Measurements from ENCODE around the gene QDPR. TPM values are rescaled to one million over a fixed set of nuclear protein-coding genes. Genes with fewer than 3 reads are reported as not detected.

Gene QDPR
- polyA plus RNA-seq, 1 of the 3 experiments (the other 2 are of a cell fraction): 83.1 TPM

GRCh38 chr4:17493619-17494018 is 18.3 kb downstream of the QDPR start:
- H3K9me3 ChIP-seq: no peaks in the 10 kb centered on the region
- no peaks in the 10 kb centered on the region for H3K27me3 ChIP-seq (ENCODE audit: insufficient read depth)
- H3K79me2 ChIP-seq (ENCODE audit: insufficient read depth): no peaks in the 10 kb centered on the region; the same call in 1 of the 2 replicates
- no peaks in the 10 kb centered on the region for H3K9me2 ChIP-seq
- TF ChIP-seq RCOR1 (IDR thresholded peaks at IDR 0.05; ENCODE audit: low read length) (no peak), NFIC (IDR thresholded peaks at IDR 0.05; ENCODE audit: borderline replicate concordance) (no peak)
- H3K27ac ChIP-seq (ENCODE audit: low read depth in 2 of 2, low read length in 1 of 2): peak overlapping the region in 1 of 2 experiments; percentile 58; a peak in 1 of 4 replicates
- peak; percentile 22 for DNase-seq
- no peak overlapping the region for H3K4me2 ChIP-seq
- WGBS (ENCODE audit: low lambda C conversion rate): 66% methylated on average over 4 of the region's 4 CpGs
- H3K9ac ChIP-seq: no peak overlapping the region
- H2AFZ ChIP-seq (ENCODE audit: low read depth): no peak overlapping the region
- H3K4me1 ChIP-seq (ENCODE audit: control insufficient read depth in 1 of 2, insufficient read depth in 2 of 2, low read depth in 1 of 2, low read length in 1 of 2): peaks cover 5 to 66% of the 10 kb centered on the region in 2 experiments; a peak in 3 of 4 replicates
- H3K36me3 ChIP-seq (replicated peaks in 1 of 2; ENCODE audit: control insufficient read depth in 1 of 2, insufficient read depth in 2 of 2, low read length in 1 of 2): peaks cover 4 to 27% of the 10 kb centered on the region in 2 experiments
- H4K20me1 ChIP-seq (ENCODE audit: insufficient read depth): no peaks in the 10 kb centered on the region
- no peak overlapping the region for H3K4me3 ChIP-seq (ENCODE audit: low read depth in 2 of 2, low read length in 1 of 2)
- no peaks in the 10 kb centered on the region for H3F3A ChIP-seq (replicated peaks; ENCODE audit: insufficient read depth)
- CTCF ChIA-PET: interaction anchor here (1.2 to 9.8 kb wide), 3 partner anchors 14 to 55 kb away, joined by 3 to 62 read pairs (median 7); partner anchors contain the start of gene QDPR
- POLR2A ChIA-PET: interaction anchor here (1.8 to 5.0 kb wide), 2 partner anchors 9 to 17 kb away, joined by 9 to 67 read pairs; partner anchors contain the start of gene QDPR

DNA sequence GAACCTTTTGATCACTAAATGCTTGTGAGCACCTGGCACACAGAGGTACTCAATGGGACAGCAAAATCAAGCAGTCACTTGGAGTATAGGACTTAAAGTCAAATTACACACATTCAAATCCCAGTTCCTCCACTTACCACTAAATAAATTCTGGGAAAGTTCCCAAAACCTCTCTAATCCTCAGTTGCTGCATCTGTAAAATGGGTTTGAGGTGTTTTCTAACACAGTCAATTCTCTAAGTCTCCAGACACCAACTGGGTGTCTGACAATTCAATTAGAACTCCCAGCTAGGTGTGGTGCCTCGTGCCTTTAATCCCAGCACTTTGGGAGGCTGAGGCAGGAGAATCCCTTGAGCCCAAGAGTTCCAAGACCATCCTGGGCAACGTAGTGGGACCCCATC is 19.0 kb downstream of the QDPR start:
- ChIA-PET POLR2A (interaction anchor here (1.8 to 5.0 kb wide), 2 partner anchors 10 to 18 kb away, joined by 9 to 67 read pairs; partner anchors contain the start of gene QDPR), CTCF (interaction anchor here (1.2 to 9.8 kb wide), 5 partner anchors 15 to 145 kb away, joined by 3 to 62 read pairs (median 7); partner anchors contain the start of gene QDPR)
- Histone ChIP-seq H3K4me3 (ENCODE audit: low read depth in 2 of 2, low read length in 1 of 2) (no peak overlapping the region), H3K9me3 (no peaks in the 10 kb centered on the region), H3K9ac (no peak overlapping the region), H3K4me2 (no peak overlapping the region), H3K36me3 (replicated peaks in 1 of 2; ENCODE audit: control insufficient read depth in 1 of 2, insufficient read depth in 2 of 2, low read length in 1 of 2) (peaks cover 4 to 26% of the 10 kb centered on the region in 2 experiments), H2AFZ (ENCODE audit: low read depth) (no peak overlapping the region), H3F3A (replicated peaks; ENCODE audit: insufficient read depth) (no peaks in the 10 kb centered on the region), H3K79me2 (ENCODE audit: insufficient read depth) (no peaks in the 10 kb centered on the region; the same call in 1 of the 2 replicates), H3K9me2 (no peaks in the 10 kb centered on the region), H3K27me3 (ENCODE audit: insufficient read depth) (no peaks in the 10 kb centered on the region), H4K20me1 (ENCODE audit: insufficient read depth) (no peaks in the 10 kb centered on the region), H3K4me1 (ENCODE audit: control insufficient read depth in 1 of 2, insufficient read depth in 2 of 2, low read depth in 1 of 2, low read length in 1 of 2) (peaks cover 5 to 67% of the 10 kb centered on the region in 2 experiments; a peak in 3 of 4 replicates), H3K27ac (ENCODE audit: low read depth in 2 of 2, low read length in 1 of 2) (peak overlapping the region in 1 of 2 experiments; percentile 99; a peak in 2 of 4 replicates)
- 90% methylated on average over 2 of the region's 2 CpGs for WGBS (ENCODE audit: low lambda C conversion rate)
- TF ChIP-seq CHD2 (IDR thresholded peaks at IDR 0.05; ENCODE audit: low read length, partially characterized antibody) (peak; percentile 3), NFIC (IDR thresholded peaks at IDR 0.05; ENCODE audit: borderline replicate concordance) (no peak), TCF12 (IDR thresholded peaks at IDR 0.05) (no peak), PBX3 (IDR thresholded peaks at IDR 0.05) (no peak), POLR2AphosphoS5 (IDR thresholded peaks at IDR 0.05; ENCODE audit: low read depth, low read length) (no peak)
- DNase-seq: no peak

GRCh38 chr4:17492058-17492741 is 19.7 kb downstream of the QDPR start:
- H2AFZ ChIP-seq (ENCODE audit: low read depth): no peak overlapping the region
- TF ChIP-seq FOSL2 (IDR thresholded peaks at IDR 0.05; ENCODE audit: borderline replicate concordance, low read depth) (no peak), MAX (IDR thresholded peaks at IDR 0.05; ENCODE audit: low read depth) (0 out of 2 replicates have a peak, but pooled peaks have one; percentile 29), GATA2 (CRISPR knock-in tag; IDR thresholded peaks at IDR 0.05) (peak; percentile 14; the same call in 1 of the 2 replicates), EZH2phosphoT487 (IDR thresholded peaks at IDR 0.05; ENCODE audit: borderline replicate concordance, low read depth) (no peak), MXI1 (IDR thresholded peaks at IDR 0.05; ENCODE audit: low read depth, low read length) (peak; percentile 64; the same call in 1 of the 2 replicates), RAD21 (IDR thresholded peaks at IDR 0.05; ENCODE audit: low read length) (no peak)
- TF ChIP-seq, protein P1, sequence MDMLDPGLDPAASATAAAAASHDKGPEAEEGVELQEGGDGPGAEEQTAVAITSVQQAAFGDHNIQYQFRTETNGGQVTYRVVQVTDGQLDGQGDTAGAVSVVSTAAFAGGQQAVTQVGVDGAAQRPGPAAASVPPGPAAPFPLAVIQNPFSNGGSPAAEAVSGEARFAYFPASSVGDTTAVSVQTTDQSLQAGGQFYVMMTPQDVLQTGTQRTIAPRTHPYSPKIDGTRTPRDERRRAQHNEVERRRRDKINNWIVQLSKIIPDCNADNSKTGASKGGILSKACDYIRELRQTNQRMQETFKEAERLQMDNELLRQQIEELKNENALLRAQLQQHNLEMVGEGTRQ (IDR thresholded peaks at IDR 0.05; ENCODE audit: borderline replicate concordance, low read depth, low read length): no peak

More at GRCh38 chr4:17492058-17492741, 19.7 kb downstream of the QDPR start:
- Histone ChIP-seq H3K9ac (no peak overlapping the region), H3K4me3 (ENCODE audit: low read depth in 2 of 2, low read length in 1 of 2) (no peak overlapping the region; a peak in 1 of 4 replicates), H3K4me1 (ENCODE audit: control insufficient read depth in 1 of 2, insufficient read depth in 2 of 2, low read depth in 1 of 2, low read length in 1 of 2) (peaks cover 5 to 67% of the 10 kb centered on the region in 2 experiments; a peak in 3 of 4 replicates), H3K27me3 (ENCODE audit: insufficient read depth) (no peaks in the 10 kb centered on the region), H3K9me2 (no peaks in the 10 kb centered on the region), H4K20me1 (ENCODE audit: insufficient read depth) (no peaks in the 10 kb centered on the region), H3K36me3 (replicated peaks in 1 of 2; ENCODE audit: control insufficient read depth in 1 of 2, insufficient read depth in 2 of 2, low read length in 1 of 2) (peaks cover 4 to 25% of the 10 kb centered on the region in 2 experiments), H3K27ac (ENCODE audit: low read depth in 2 of 2, low read length in 1 of 2) (peak overlapping the region in 1 of 2 experiments; percentile 99; a peak in 2 of 4 replicates), H3K79me2 (ENCODE audit: insufficient read depth) (no peaks in the 10 kb centered on the region; the same call in 1 of the 2 replicates), H3K4me2 (no peak overlapping the region), H3F3A (replicated peaks; ENCODE audit: insufficient read depth) (no peaks in the 10 kb centered on the region), H3K9me3 (no peaks in the 10 kb centered on the region)
- CTCF ChIA-PET: interaction anchor here (1.2 to 9.8 kb wide), 6 partner anchors 15 to 145 kb away, joined by 3 to 62 read pairs (median 8); partner anchors contain the start of gene QDPR
- peak; percentile 52 for DNase-seq
- POLR2A ChIA-PET: interaction anchor here (1.8 to 5.0 kb wide), 2 partner anchors 10 to 19 kb away, joined by 9 to 67 read pairs; partner anchors contain the start of gene QDPR
- WGBS (ENCODE audit: low lambda C conversion rate): 63% methylated on average over 8 of the region's 15 CpGs
